ENCODE measurements around the gene R3HDM1.
"Not testable (repeated sequence)": the region's sequence is repeated elsewhere in the genome, so short reads cannot be mapped to it uniquely, and the experiment has no call there.

The R3HDM1 gene

GRCh38 chr2:135709992-135710391 lies 178.7 kb downstream of the R3HDM1 start:
- peak; percentile 46 to 67 (median 51) for DNase-seq (ENCODE audit: low read depth in 3 of 3)

DNA sequence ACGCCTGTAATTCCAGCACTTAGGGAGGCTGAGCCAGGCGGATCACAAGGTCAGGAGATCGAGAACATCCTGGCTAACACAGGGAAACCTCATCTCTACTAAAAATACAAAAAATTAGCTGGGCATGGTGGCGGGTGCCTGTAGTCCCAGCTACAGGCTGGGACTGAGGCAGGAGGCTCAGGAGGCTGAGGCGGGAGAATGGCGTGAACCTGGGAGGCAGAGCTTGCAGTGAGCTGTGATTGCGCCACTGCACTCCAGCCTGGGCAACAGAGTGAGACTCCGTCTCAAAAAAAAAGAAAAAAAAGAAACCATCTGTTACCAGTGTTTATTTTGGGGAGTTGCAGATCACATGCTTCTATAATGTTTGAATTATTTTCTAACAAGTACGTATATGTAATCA lies 183.8 kb downstream of the R3HDM1 start:
- DNase-seq (ENCODE audit: low read depth in 3 of 3) = not testable (repeated sequence)

DNA sequence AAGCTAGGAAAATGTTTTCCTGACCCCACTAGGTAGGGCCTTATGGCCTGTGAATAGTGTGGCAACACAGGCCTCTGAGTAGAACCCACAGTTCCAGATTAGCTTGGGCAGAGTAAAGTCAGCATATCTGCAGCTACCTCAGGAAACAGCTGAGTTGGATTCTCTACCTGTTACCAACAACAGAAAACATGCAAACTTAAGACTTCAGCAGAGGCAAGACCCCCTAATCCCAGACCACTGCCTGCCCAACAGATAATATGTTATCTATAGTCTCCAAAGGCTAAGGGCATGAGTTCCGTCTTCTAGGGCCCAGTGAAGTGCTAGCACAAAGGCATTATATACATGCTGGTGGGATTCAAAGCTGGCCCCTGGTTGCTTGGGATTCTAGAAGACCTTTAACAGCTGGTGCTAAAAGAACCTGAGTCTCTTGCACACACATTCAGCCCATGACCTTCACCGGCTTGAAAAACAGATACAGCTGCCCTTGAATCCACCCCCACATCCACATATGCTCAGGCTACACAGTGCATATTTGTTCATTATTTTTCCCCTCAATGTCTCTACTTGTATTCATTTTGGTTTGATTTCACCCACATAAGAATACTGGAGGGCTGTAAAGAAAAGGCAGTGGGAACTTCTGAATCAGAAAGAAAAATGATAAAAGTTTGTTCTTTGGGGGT lies 196.9 kb downstream of the R3HDM1 start:
- DNase-seq (ENCODE audit: low read depth in 3 of 3) = no peak

DNA sequence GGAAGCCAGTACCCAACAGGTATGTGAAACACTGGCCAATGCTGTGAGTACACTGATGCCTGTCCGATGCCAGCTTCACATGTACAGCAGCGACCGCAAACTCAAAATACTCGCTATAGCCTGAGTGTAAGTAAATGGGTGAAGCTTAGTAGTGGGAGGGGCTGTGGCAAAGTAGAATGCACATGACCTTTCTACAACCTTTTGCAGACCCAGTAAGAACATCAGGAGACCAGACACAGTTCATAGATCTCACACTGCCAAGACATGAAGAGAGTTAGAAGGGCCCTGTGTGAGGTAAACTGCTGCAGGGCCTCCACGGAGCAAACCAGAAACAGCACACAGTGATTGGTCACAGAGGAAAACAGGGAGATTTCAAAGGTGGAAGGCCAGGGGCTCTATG lies 201.3 kb downstream of the R3HDM1 start:
- no peak for DNase-seq (ENCODE audit: low read depth in 3 of 3)

DNA sequence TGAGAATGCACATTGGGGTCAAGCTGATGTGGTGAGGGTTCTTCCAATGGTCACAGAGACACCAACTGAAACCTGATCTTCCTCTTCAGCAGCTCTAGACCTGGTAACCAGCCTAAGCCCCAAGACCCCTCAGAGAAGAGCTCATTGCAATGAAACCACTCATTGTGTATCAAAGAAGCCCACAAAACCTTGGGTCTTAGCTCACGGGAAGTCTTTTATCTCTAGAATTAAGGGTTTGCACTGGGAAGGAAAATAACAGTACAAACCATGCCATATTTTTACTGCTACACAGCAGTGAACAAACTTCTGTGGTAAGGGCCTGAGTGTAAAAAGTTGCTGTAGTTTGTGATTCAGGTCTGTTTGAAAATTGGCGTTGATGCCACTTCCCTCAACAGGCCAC lies 201.8 kb downstream of the R3HDM1 start:
- no peak for DNase-seq (ENCODE audit: low read depth in 3 of 3)

- DNase-seq (ENCODE audit: low read depth in 3 of 3) = no peak
Observed at GRCh38 chr2:135736546-135736945, 205.3 kb downstream of the R3HDM1 start.

GRCh38 chr2:135740206-135740605 lies 208.9 kb downstream of the R3HDM1 start:
- no peak for DNase-seq (ENCODE audit: low read depth in 3 of 3)

GRCh38 chr2:135741043-135741394 lies 209.7 kb downstream of the R3HDM1 start:
- no peak for DNase-seq (ENCODE audit: low read depth in 3 of 3)

- DNase-seq (ENCODE audit: low read depth in 3 of 3) = peak; percentile 87 to 96 (median 89)
Observed at GRCh38 chr2:135741395-135742324, 210.4 kb downstream of the R3HDM1 start, which contains the start of gene UBXN4. Gene UBXN4, plus strand, starts transcription at chr2:135741855. Its CDS starts 75 bp downstream, at chr2:135741930.

- DNase-seq (ENCODE audit: low read depth in 3 of 3) = peak; percentile 10 to 24 (median 13)
Observed at GRCh38 chr2:135742325-135742757, 211.1 kb downstream of the R3HDM1 start.

- DNase-seq (ENCODE audit: low read depth in 3 of 3) = no peak
Observed at GRCh38 chr2:135743860-135744259, 212.6 kb downstream of the R3HDM1 start.

GRCh38 chr2:135744760-135745314 lies 213.6 kb downstream of the R3HDM1 start:
- DNase-seq (ENCODE audit: low read depth in 3 of 3) = peak in 1 of 3 experiments; percentile 11

GRCh38 chr2:135745545-135745944 lies 214.3 kb downstream of the R3HDM1 start:
- DNase-seq (ENCODE audit: low read depth in 3 of 3) = no peak

DNA sequence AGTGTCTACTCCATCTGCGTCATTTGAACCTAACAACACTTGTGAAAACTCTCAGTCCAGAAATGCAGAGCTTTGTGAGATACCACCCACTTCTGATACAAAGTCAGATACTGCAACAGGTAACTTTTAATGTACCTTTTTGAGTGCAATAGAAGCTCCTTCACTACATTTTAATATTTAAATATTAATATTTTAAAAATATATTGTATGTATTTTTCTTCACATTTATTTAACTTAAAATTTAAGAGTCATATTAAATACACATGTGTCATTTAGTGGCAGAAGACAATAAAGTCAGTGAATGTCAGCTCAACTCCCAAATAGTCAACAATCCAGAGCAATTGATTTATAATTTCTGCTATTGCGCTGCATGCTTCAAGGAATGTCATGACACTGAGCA lies 224.3 kb downstream of the R3HDM1 start:
- DNase-seq (ENCODE audit: low read depth in 3 of 3) = no peak

DNA sequence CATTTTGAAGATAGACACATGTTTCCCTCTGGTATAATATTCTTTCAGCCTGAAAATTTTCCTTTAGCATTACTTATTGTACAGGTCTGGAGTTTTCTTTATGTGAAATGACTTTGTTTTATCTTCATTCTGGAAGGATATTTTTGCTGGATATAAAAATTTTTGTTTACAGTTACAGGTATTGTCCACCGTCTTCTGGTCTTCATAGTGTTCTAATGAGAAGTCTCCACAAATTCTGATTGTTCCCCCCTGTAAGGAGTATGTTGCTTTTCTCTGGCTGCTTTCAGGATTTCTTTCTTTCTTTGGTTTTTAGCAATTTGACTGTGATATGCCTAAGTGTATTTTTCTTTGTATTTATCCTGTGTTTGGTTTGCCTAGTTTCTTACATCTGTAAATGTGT lies 225.4 kb downstream of the R3HDM1 start:
- DNase-seq (ENCODE audit: low read depth in 3 of 3) = no peak

DNA sequence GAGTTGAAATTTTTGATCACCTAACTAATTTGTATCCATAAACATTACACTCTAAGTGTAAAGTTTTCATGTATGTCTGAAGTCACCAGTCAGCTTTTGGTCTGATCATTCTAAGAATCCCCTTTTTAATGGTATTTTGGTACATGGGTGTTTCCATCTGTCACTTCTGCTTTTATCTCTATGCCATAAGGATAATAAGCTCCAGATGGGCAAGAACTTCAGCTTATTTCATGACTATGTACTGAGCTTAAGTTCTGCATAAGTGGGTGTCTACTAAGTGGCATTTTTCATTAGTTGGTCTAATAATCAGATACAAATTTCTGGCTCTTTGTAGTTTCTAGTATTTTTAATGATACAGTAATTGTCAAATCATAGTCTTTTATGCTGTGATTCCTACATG lies 230.7 kb downstream of the R3HDM1 start:
- no peak for DNase-seq (ENCODE audit: low read depth in 3 of 3)

- DNase-seq (ENCODE audit: low read depth in 3 of 3) = no peak
Observed at GRCh38 chr2:135762530-135762929, 231.2 kb downstream of the R3HDM1 start.

DNA sequence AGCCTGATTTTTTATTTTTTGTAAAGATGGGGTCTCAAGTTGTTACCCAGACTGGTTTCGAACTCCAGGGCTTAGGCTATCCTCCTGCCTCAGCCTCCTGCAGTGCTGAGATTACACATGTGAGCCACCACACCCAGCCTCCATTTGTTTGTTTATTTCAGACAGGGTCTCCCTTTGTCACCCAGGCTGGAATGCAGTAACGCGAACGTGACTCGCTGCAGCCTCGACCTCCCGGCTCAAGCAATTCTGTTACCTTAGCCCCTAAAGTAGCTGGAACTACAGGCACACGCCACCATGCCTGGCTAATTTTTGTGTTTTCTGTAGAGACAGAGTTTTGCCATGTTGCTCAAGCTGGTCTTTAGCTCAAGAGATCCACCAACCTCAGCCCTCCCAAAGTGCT lies 237.6 kb downstream of the R3HDM1 start:
- no peak for DNase-seq (ENCODE audit: low read depth in 3 of 3)

GRCh38 chr2:135773319-135773718 lies 242.0 kb downstream of the R3HDM1 start:
- no peak for DNase-seq (ENCODE audit: low read depth in 3 of 3)

- no peak for DNase-seq (ENCODE audit: low read depth in 3 of 3)
Observed at GRCh38 chr2:135773917-135774316, 242.6 kb downstream of the R3HDM1 start.

Measured in stimulated activated CD4-positive, alpha-beta T cell treated with anti-CD3 and anti-CD28 coated beads, TNF-alpha, amount 100 ng/mL, for 24 hours (primary cell).